NCI-H1930 (cell line): ENCODE results near the gene SI.
"Not testable (repeated sequence)": the region's sequence is repeated elsewhere in the genome, so short reads cannot be mapped to it uniquely, and the experiment has no call there.

Experiments
- DNase-seq, 2 experiments: peaks; one replicate each; lab custom pipeline; 2025; lab: John Stamatoyannopoulos, UW

The SI gene

GRCh38 chr3:165078293-165078692 lies at the start of gene SI:
Gene SI, minus strand, starts transcription at chr3:165078496. Its CDS starts 2,484 bp downstream, at chr3:165076012.
- DNase-seq = no peak

GRCh38 chr3:165125836-165126235 lies 47.5 kb upstream of the SI start:
- DNase-seq = no peak

- no peak for DNase-seq
Measured at GRCh38 chr3:165111401-165111800, 33.1 kb upstream of the SI start.

- no peak for DNase-seq
Measured at GRCh38 chr3:165103616-165104015, 25.3 kb upstream of the SI start.

GRCh38 chr3:165082650-165083049 lies 4.4 kb upstream of the SI start:
- DNase-seq = no peak

GRCh38 chr3:165081183-165081582 lies 2.9 kb upstream of the SI start:
- no peak for DNase-seq

- DNase-seq = no peak
Measured at GRCh38 chr3:165075695-165076094, 2.6 kb downstream of the SI start.

- DNase-seq = no peak
Measured at GRCh38 chr3:165070682-165071081, 7.6 kb downstream of the SI start.

- DNase-seq = no peak
Measured at GRCh38 chr3:165056510-165056909, 21.8 kb downstream of the SI start.

- DNase-seq = no peak
Measured at GRCh38 chr3:165040186-165040585, 38.1 kb downstream of the SI start.

- no peak for DNase-seq
Measured at GRCh38 chr3:165011557-165011956, 66.7 kb downstream of the SI start.

GRCh38 chr3:164984947-164985346 lies 93.3 kb downstream of the SI start:
- no peak for DNase-seq

GRCh38 chr3:164962610-164963009 lies 115.7 kb downstream of the SI start:
- no peak for DNase-seq

GRCh38 chr3:164952966-164953365 lies 125.3 kb downstream of the SI start:
- DNase-seq = no peak

GRCh38 chr3:164951403-164951802 lies 126.9 kb downstream of the SI start:
- not testable (repeated sequence) for DNase-seq

- DNase-seq = no peak
Measured at GRCh38 chr3:164940745-164941144, 137.6 kb downstream of the SI start.

- no peak for DNase-seq
Measured at GRCh38 chr3:164929642-164930041, 148.7 kb downstream of the SI start.
